GM21619 (cell line): ENCODE data around the gene USP46.
A peak's percentile ranks its signal among the peaks of the same experiment; 100 is the strongest.

Experiments used
- ATAC-seq: cut with Tn5 transposase; IDR thresholded peaks from one replicate; pipeline ENCODE4 v1.9.1; 2021; ENCODE audit not compliant: unreplicated experiment

USP46 gene

DNA sequence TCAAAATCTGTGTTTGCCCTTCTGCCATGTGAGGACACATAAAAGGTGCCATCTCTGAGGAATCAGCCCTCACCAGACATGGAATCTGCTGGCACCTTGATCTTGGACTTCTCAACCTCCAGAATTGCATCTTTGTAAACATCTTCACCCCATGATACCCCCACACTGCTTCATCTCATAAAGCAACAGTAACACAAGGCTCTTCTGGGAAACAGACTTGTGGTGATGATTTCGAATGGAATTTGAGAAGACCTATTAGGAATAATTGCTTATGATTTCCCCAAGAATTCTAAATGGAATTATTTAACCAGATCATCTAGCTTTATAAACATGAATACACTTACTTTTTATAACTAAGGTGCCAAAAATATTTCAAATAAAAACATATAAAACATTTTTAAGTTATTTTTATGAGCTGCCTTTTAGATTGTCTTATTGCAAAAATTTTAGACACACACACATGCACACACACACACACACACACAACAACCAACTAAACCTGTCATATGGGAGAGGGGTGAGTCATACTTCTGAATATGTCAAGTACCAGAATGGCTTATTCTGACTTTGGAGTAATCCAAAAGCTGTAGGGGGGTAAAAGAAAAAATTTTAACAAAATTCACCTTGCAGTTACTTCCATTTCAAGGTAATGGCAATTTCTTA lies 82.0 kb downstream of the USP46 start:
- ATAC-seq, result no peak

DNA sequence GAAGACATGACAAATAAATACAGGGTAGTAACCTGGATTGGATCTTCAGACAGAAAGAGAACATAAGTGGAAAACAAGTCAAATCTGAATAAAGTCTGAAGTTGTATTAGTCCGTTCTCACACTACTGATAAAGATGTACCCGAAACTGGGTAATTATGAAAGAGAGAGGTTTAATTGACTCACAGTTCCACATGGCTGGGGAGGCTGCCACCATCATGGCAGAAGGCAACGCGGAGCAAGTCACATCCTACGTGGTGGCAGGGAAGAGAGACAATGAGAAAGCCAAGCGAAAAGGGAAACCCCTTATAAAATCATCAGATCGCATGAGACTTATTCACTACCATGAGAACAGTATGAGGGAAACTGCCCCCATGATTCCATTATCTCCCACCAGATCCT lies 82.8 kb downstream of the USP46 start:
- ATAC-seq, result no peak

DNA sequence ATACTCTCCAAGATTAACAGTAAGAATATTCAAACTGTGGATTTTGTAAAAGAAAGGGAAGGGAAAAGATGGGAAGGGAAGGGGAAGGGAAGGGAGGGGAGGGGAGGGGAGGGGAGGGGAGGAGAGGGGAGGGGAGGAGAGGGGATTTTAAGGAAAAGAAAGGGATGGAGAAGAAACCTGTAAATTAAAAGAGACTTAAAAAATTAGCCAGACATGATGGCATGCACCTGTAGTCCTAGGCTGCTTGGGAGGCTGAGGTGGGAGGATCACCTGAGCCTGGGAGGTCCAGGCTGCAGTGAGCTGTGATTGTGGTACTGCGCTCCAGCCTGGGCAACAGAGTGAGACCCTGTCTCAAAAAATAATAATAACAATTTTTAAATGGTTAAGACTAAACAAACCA lies 83.7 kb downstream of the USP46 start:
- ATAC-seq, result no peak

GRCh38 chr4:52574036-52574435 lies 85.1 kb downstream of the USP46 start:
- ATAC-seq, result no peak

GRCh38 chr4:52573551-52573950 lies 85.5 kb downstream of the USP46 start:
- ATAC-seq, result no peak

- ATAC-seq, result no peak
Measured at GRCh38 chr4:52572936-52573485, 86.1 kb downstream of the USP46 start.

GRCh38 chr4:52568351-52568750 lies 90.8 kb downstream of the USP46 start:
- no peak for ATAC-seq

- ATAC-seq, result no peak
Measured at GRCh38 chr4:52566136-52567031, 92.7 kb downstream of the USP46 start.

DNA sequence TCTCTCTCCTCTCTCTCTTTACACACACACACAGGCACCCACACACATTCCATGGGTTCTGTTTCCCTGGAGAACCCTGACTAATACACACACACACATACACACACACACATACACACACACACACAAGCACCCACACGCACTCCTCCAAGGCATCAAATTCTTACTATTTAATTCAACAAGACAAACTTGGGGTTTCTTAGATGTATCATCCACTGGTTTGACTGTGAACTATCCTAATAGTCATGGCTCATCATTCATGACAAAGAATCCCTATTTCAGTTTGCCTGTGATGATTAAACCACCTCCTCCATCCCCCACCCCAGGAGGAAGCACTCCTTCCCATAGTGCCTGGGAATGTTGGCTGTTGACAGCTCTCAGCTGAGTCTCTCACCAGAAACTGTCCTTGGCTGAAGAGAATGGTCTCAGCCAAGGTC lies 98.2 kb downstream of the USP46 start:
- ATAC-seq, result no peak

GRCh38 chr4:52555356-52555716 lies 103.8 kb downstream of the USP46 start:
- ATAC-seq, result no peak

- ATAC-seq, result no peak
Measured at GRCh38 chr4:52554612-52555355, 104.3 kb downstream of the USP46 start.

DNA sequence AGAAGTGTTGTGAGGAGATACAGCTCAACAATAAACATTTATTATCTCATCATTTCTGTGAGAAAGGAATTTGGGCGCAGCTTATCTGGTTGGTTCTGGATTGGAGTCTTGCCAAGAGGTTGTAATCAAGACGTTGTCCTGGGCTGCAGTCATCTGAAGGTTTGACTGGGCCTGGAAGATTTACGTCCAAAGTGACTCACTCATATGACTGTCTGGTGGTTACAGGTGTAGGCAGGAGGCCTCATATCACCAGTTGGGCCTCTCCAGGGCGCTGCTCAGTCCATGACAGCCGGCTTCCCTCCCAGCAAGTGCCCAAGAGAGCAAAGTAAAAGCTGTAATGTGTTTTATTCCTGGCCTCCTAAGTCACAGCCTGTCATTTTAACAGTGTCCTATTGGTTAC lies 106.3 kb downstream of the USP46 start:
- no peak for ATAC-seq

DNA sequence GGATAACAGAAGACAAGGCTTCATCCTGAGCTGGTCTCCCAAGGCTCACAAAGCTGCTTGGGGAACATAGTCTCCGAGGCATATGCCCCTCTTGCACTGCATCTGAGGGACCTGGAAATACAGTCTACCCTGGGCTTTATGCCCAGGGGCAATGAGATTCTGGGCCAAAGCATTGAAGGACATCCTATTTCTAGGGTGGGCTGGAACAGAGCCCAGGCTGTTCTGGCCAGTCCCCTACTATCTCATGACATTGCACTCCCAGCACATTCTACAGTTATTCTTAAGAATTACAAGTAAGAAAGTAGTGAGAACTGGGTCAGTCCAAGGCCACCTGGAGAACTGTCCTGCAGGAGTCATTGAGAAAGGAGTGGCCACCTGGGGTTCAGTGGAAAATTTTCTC lies 107.6 kb downstream of the USP46 start:
- ATAC-seq, result no peak

- no peak for ATAC-seq
Measured at GRCh38 chr4:52550186-52550585, 108.9 kb downstream of the USP46 start.

- no peak for ATAC-seq
Measured at GRCh38 chr4:52548818-52549570, 110.1 kb downstream of the USP46 start.

DNA sequence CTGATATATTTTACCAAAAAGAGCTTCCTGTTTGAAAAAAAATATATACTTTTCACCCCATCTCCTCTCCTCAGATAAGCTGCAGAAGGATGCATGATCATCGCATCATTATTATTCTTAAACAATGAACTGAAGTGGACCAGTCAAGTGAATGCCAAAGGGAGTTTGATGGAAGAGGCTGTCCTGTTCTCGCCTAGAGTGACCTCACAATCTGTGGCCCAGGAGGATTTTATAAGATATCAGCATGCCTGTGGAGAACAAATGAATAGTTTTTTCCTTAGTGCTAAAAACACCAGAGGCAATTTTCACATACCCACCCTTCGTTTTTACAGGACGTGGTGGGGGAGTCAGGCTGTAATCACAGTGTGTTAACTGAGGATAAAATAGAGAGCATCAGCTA lies 112.7 kb downstream of the USP46 start:
- ATAC-seq, result no peak

DNA sequence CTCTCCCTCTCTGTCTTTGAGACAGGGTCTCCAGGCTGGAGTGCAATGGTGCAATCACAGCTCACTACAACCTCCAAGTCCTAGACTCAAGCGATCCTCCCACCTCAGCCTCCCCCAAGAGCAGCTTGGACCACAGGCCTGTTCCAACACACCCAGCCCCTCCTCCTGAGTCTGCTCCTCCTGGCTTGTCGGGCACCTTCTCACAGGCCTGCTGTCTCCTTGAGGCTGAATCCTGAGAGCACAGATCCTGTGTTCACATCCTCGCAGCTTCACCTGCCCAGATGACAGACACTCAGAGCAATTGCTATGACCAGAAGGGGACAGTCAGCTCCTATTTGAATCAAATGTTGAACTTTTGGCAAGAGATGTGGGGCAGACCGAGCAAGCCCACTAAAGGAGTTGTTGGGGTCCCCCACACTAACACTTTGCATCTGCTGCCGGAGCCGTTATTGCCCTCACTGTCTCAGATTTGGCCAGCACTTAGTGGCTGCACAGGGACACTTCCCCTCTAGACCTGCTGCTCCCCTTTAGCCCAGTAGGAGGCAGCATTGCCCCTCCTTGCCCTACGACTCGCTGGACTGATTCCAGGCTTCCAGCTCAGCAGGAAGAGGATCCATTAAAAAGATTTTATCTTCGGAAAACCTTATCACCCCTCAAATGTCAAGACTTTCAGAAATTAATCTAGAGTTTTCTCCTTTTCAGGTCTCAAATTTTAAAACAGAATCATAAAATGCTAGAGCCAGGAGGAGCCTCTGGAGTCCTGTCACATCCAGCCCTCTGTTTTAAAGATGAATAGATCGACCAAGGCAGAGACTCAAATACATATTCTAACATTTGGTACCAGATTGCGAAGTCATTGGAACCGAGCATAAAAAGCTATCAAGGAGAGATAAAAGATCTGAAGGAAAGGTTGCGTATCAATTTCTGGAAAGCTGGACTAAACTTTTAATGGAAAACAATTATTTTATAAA lies 113.7 kb downstream of the USP46 start:
- ATAC-seq, result peak; percentile 85
